ENCODE data around the gene CUEDC2.

DNA sequence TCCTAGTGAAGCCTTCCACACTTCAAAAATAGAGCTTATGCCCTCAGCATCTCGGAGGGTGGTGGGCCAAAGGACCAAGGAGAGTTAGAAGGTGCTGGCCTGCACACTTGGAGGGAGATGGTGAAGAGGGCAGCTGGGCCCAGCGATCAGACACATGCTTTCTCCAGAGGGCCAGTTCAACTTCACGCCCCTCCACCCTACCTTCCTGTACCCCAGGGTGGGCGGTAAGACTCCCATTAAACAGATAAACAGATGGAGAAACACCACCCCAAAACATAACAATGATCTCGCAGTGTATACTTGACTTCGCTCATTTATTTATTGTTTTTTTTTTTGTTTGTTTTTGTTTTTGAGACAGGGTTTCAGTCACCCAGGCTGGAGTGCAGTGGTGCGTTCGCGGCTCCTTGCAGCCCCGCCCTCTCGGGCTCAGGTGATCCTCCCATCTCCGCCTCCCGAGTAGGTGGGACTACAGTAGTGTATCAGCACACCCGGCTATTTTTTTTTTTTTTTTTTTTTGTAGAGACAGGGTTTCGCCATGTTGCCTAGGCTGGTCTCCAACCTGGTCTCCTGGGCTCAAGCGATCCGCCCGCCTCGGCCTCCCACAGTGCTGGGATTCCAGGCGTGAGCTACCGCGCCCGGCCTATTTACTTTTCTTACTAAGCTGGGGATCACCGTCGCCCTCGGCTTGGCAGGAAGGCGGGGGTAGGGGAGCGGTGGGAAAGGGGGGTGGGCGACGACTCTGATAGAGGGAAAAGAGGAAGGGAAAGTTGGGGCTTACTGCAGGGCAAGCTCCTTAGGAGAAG is 17.1 kb upstream of the CUEDC2 start:
- TF ChIP-seq, protein P1, sequence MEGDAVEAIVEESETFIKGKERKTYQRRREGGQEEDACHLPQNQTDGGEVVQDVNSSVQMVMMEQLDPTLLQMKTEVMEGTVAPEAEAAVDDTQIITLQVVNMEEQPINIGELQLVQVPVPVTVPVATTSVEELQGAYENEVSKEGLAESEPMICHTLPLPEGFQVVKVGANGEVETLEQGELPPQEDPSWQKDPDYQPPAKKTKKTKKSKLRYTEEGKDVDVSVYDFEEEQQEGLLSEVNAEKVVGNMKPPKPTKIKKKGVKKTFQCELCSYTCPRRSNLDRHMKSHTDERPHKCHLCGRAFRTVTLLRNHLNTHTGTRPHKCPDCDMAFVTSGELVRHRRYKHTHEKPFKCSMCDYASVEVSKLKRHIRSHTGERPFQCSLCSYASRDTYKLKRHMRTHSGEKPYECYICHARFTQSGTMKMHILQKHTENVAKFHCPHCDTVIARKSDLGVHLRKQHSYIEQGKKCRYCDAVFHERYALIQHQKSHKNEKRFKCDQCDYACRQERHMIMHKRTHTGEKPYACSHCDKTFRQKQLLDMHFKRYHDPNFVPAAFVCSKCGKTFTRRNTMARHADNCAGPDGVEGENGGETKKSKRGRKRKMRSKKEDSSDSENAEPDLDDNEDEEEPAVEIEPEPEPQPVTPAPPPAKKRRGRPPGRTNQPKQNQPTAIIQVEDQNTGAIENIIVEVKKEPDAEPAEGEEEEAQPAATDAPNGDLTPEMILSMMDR (IDR thresholded peaks at IDR 0.05; ENCODE audit: poor library complexity, severe bottlenecking) = no peak
- TF ChIP-seq RAD21 (conservative IDR thresholded peaks at IDR 0.05) = no peak
- TF ChIP-seq, protein P2, sequence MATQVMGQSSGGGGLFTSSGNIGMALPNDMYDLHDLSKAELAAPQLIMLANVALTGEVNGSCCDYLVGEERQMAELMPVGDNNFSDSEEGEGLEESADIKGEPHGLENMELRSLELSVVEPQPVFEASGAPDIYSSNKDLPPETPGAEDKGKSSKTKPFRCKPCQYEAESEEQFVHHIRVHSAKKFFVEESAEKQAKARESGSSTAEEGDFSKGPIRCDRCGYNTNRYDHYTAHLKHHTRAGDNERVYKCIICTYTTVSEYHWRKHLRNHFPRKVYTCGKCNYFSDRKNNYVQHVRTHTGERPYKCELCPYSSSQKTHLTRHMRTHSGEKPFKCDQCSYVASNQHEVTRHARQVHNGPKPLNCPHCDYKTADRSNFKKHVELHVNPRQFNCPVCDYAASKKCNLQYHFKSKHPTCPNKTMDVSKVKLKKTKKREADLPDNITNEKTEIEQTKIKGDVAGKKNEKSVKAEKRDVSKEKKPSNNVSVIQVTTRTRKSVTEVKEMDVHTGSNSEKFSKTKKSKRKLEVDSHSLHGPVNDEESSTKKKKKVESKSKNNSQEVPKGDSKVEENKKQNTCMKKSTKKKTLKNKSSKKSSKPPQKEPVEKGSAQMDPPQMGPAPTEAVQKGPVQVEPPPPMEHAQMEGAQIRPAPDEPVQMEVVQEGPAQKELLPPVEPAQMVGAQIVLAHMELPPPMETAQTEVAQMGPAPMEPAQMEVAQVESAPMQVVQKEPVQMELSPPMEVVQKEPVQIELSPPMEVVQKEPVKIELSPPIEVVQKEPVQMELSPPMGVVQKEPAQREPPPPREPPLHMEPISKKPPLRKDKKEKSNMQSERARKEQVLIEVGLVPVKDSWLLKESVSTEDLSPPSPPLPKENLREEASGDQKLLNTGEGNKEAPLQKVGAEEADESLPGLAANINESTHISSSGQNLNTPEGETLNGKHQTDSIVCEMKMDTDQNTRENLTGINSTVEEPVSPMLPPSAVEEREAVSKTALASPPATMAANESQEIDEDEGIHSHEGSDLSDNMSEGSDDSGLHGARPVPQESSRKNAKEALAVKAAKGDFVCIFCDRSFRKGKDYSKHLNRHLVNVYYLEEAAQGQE (IDR thresholded peaks at IDR 0.05; ENCODE audit: borderline replicate concordance) = no peak
- TF ChIP-seq EZH2 (IDR thresholded peaks at IDR 0.05; ENCODE audit: borderline replicate concordance, insufficient read depth, low read length, poor library complexity, severe bottlenecking) = no peak
- no peak for TF ChIP-seq EP300 (conservative IDR thresholded peaks at IDR 0.05; ENCODE audit: poor library complexity, severe bottlenecking)
- TF ChIP-seq TAF1 (IDR thresholded peaks at IDR 0.05; ENCODE audit: low read depth) = no peak
- TF ChIP-seq MXI1 (conservative IDR thresholded peaks at IDR 0.05; ENCODE audit: poor library complexity, severe bottlenecking) = no peak
- no peak for TF ChIP-seq POLR2AphosphoS5 (IDR thresholded peaks at IDR 0.05)

Data from neural cell (in vitro differentiated cells).